ENCODE data around the gene JAG1.

The JAG1 gene

DNA sequence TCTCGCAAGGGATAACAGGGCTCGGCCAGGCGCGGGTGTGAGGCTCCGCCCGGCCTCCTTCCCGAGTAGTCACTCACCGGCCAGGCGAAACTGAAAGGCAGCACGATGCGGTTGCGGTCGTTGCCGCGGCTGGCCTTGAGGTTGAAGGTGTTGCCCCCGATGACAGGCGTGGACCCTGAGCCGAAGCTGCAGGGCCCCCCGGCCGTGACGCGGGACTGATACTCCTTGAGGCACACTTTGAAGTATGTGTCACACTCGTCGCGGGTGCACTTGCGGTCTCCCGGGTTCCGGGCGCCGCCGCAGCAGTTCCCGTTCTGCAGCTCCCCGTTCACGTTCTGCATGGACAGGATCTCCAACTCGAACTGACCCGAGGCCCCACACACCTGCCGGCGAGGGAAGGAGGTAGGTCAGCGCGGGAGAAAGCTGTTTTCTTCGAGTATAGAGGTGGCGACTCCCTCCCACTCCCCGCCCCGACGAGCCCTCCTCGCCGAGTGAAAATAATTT is 1.1 kb downstream of the JAG1 start:
- peak overlapping the region; percentile 92 for H3K4me3 ChIP-seq (ENCODE audit: low read depth, low read length)
- DNase-seq (ENCODE audit: low read depth, low spot score) = no peak
- CTCF ChIA-PET = interaction anchor here (0.9 to 4.1 kb wide), 8 partner anchors 12 to 873 kb away, joined by 3 to 40 read pairs (median 11); no protein-coding TSS in a partner anchor
- POLR2A ChIA-PET = no interaction called here
- TF ChIP-seq, protein P1, sequence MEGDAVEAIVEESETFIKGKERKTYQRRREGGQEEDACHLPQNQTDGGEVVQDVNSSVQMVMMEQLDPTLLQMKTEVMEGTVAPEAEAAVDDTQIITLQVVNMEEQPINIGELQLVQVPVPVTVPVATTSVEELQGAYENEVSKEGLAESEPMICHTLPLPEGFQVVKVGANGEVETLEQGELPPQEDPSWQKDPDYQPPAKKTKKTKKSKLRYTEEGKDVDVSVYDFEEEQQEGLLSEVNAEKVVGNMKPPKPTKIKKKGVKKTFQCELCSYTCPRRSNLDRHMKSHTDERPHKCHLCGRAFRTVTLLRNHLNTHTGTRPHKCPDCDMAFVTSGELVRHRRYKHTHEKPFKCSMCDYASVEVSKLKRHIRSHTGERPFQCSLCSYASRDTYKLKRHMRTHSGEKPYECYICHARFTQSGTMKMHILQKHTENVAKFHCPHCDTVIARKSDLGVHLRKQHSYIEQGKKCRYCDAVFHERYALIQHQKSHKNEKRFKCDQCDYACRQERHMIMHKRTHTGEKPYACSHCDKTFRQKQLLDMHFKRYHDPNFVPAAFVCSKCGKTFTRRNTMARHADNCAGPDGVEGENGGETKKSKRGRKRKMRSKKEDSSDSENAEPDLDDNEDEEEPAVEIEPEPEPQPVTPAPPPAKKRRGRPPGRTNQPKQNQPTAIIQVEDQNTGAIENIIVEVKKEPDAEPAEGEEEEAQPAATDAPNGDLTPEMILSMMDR (IDR thresholded peaks at IDR 0.05; ENCODE audit: insufficient read depth, low read length, missing control alignments) = no peak

DNA sequence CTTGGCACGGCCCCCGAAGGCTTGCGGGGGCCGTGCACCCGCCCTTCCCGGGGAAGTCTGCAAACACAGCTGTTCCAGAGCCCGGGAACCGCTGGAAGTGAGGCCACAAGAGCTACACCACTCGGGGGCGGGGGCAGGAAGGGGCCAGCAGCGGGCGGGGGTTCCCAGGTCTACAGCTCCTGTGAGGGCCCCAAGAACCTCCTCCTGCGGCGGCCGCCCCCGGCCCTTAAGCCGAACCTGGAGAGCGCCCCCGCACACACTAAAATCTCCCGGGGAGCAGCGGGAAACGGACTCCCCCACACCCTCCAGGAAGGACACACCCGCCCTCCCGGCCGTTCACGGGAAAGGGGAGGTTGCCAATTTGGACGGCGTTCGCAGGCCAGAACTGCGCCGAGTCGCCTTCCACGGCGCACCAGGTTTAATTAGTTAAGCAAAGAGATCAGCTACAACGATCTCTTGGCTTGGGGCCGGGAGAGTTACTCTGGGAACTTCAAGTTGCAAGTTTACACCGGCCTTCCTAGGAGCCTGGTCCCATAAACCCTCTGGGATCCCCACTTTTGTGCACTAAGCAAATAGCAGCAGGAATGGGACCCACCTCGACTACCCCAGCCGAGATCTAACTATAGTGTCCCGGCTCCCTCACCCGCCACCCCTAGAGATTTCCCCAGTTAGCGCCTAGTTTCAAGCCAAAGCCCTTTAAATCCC is 1.7 kb downstream of the JAG1 start:
- DNase-seq (ENCODE audit: low read depth, low spot score) = no peak
- ChIA-PET CTCF (interaction anchor here (0.9 to 4.1 kb wide), 19 partner anchors 12 to 874 kb away, joined by 3 to 40 read pairs (median 6); no protein-coding TSS in a partner anchor), POLR2A (interaction anchor here (1.2 to 1.6 kb wide), 4 partner anchors 22 to 535 kb away, joined by 3 to 8 read pairs (median 6); partner anchors contain the start of gene MKKS)
- TF ChIP-seq, protein P1 (IDR thresholded peaks at IDR 0.05; ENCODE audit: insufficient read depth, low read length, missing control alignments) = no peak
- H3K4me3 ChIP-seq (ENCODE audit: low read depth, low read length) = peak overlapping the region; percentile 92

DNA sequence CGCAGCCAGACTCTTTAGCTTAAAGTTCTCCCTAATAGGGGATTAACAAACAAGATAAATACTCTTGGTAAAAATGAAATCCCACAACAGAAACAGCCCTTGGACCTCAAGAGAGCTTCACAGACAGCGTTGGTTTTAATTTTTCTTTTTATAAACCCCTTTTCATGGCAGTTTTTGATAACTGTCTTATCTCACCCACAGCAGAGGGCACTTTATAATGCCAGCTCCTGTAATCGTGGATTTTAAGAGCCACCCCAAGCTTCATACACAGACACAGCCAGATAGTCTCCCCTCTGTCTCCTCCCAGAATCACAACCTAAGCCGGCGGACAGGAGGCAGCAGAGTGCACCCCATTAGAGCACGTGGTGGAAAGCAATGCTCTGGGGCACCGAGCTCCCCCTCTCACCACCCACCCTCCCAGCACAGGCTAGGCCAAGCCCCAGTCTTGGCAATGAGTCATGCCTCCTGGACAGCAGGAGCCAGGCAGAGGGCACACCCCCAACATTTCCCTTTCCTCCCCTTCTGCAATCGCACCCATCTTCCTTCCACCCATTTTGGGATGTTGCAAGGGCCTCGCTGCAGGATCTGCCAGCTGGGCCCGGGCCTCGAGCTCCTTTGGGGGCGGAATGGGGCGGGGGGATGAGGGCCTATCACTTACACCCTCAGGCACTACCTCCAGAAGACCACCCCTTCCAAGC is 2.4 kb downstream of the JAG1 start:
- peak; percentile 74 for DNase-seq (ENCODE audit: low read depth, low spot score)
- peak overlapping the region; percentile 92 for H3K4me3 ChIP-seq (ENCODE audit: low read depth, low read length)
- ChIA-PET POLR2A (interaction anchor here (0.5 to 1.6 kb wide), 6 partner anchors 22 to 536 kb away, joined by 3 to 8 read pairs (median 4); partner anchors contain the start of gene MKKS), CTCF (interaction anchor here (0.8 to 4.1 kb wide), 26 partner anchors 8 to 875 kb away, joined by 3 to 40 read pairs (median 6); no protein-coding TSS in a partner anchor)
- TF ChIP-seq, protein P1 (IDR thresholded peaks at IDR 0.05; ENCODE audit: insufficient read depth, low read length, missing control alignments) = peak; percentile 84

DNA sequence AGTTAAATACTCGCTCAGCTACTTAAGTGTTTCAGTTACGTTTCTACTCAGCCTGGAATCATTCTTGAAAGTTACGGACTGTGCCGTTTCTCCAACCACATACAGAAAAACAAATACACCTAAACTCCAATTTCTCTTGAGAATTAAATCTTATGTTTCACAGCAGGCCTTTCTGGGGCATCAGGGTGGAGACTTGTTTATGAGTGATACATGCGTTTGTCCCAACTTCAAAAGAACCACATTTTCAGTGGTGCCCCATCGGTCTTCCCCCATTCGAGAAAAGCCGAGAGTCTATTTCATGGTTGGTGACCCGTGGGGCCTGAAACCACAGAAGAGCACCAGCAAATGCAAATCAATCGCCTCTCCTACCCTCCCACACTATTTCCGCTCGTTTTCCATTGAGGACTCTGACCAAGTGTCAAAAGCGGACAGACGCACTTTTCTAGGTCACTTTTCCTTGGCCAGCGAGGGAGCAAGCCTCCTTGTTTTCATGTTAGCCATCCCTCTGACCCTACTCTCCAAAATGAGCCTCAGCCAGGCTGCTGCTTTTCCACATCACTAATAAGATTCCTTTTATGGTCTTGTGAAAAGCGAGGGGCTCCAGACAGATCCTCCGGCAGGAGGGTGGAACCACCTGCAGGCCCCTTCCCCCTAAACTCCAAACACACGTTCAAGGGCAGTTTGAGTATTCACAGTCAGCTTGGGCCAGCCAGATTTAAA is 3.1 kb downstream of the JAG1 start:
- POLR2A ChIA-PET = interaction anchor here (0.5 to 1.6 kb wide), 5 partner anchors 21 to 537 kb away, joined by 3 to 8 read pairs (median 4); partner anchors contain the start of gene MKKS
- TF ChIP-seq, protein P1 (IDR thresholded peaks at IDR 0.05; ENCODE audit: insufficient read depth, low read length, missing control alignments) = no peak
- DNase-seq (ENCODE audit: low read depth, low spot score) = no peak
- H3K4me3 ChIP-seq (ENCODE audit: low read depth, low read length) = peak overlapping the region; percentile 92
- CTCF ChIA-PET = interaction anchor here (0.7 to 4.1 kb wide), 25 partner anchors 9 to 873 kb away, joined by 3 to 40 read pairs (median 6); no protein-coding TSS in a partner anchor

DNA sequence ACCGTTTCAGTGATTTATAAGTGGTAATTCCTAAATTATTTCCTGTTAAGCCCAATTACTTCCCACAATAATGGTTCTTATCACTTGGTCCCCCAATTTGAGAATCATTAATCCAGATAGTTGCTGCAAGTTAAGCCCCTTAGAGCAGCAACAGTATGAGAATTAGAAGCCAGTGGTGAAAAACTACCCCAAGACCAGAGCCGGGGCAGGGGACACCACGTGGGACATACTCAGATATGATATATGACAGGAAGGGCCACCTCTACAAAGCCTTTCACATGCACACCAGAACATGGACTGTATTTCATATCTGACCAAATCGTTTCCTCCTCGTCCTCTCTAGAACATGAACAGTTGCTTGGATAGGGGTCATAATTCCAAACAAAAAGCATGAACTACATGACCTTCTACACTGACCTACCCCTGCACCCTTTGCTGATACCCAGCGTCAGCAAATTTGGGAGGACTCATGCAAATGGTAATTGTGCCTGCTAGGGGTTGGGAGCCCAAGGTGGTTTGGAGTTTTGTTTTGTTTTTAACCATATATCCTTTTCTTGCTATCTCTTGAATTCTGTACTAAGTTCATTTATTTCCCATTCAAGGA is 3.9 kb downstream of the JAG1 start:
- peak overlapping the region; percentile 92 for H3K4me3 ChIP-seq (ENCODE audit: low read depth, low read length)
- POLR2A ChIA-PET = no interaction called here

More for the DNA sequence above, 3.9 kb downstream of the JAG1 start:
- TF ChIP-seq, protein P1 (IDR thresholded peaks at IDR 0.05; ENCODE audit: insufficient read depth, low read length, missing control alignments) = no peak
- DNase-seq (ENCODE audit: low read depth, low spot score) = no peak
- CTCF ChIA-PET = interaction anchor here (0.7 to 4.1 kb wide), 10 partner anchors 10 to 874 kb away, joined by 3 to 40 read pairs (median 11); no protein-coding TSS in a partner anchor

All from AG04449 (cell line).